Posterior vena cava (tissue), 2 donors: Measurements from ENCODE around the gene CEACAM16. TPM values are rescaled to one million over a fixed set of nuclear protein-coding genes. Genes with fewer than 3 reads are reported as not detected.
A peak's percentile ranks its signal among the peaks of the same experiment; 100 is the strongest.
"Not testable (repeated sequence)": the region's sequence is repeated elsewhere in the genome, so short reads cannot be mapped to it uniquely, and the experiment has no call there.

Source experiments
- DNase-seq: peaks from one replicate; pipeline ENCODE4 v3.0.0-alpha.2; 2020; ENCODE audit warnings: low spot score
- intact Hi-C, 2 donors: fragments of 100-400 bp; cut with DNase I; formaldehyde crosslinking; loops; one replicate each; pipeline versions ENCODE4 v1.14.1 to v1.14.2; 2022 to 2023
- total RNA-seq, 2 donors: library from RNA; stranded (reverse); fragmentation: NEBNext Ultra II Directional; extraction: Animal tissue kit (Norgen Biotek cat#: 25700); gene quantifications; one replicate each; pipeline ENCODE4 v1.2.1, GENCODE V29; 2021
- donor health status: DM: yes; HTN: yes; CAD: no.
- donor health status: DM: yes; HTN: yes; CAD: no.

The CEACAM16 gene
- total RNA-seq, 2 donors from 2014 or later = not detected

- no peak for DNase-seq
- intact Hi-C loops = no loop called here
These were observed 20.3 kb downstream of the CEACAM16 start for GRCh38 chr19:44719262-44719701.

DNA sequence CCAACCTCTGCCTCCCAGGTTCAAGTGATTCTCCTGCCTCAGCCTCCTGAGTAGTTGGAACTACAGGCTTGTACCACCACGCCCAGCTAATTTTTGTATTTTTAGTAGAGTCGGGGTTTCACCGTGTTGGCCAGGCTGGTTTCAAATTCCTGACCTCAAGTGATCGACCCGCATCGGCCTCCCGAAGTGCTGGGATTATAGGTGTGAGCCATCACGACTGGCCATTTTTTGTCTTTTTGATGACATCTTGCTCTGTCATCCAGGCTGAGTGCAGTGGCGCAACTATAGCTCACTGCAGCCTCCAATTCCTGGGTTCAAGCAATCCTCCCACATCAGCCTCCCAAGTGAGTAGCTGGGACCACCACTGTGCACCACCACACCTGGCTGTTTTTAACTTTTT, 21.4 kb downstream of the CEACAM16 start:
- intact Hi-C loops = not testable (repeated sequence)

GRCh38 chr19:44720945-44721344, 22.0 kb downstream of the CEACAM16 start:
- no peak for DNase-seq
- intact Hi-C loops = no loop called here

More for the DNA sequence above, 21.4 kb downstream of the CEACAM16 start:
- not testable (repeated sequence) for DNase-seq

DNA sequence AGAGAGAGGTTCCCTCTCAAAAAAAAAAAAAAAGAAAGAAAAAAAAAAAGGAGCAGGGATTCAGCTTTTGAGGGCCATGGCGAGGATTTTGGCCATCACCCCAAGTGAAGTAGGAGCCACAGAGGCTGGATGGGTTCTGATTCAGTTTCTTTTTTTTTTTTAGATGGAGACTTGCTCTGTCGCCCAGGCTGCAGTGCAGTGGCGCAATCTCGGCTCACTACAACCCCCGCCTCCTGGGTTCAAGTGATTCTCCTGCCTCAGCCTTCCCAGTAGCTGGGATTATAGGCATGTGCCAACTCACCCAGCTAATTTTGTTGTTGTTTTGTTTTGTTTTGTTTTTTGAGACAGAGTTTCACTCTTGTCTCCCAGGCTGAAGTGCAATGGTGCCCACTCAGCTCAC, 22.4 kb downstream of the CEACAM16 start:
- DNase-seq, intact Hi-C loops: not testable (repeated sequence)

GRCh38 chr19:44722131-44723121, 23.5 kb downstream of the CEACAM16 start:
- intact Hi-C loops = no loop called here
- no peak for DNase-seq

DNA sequence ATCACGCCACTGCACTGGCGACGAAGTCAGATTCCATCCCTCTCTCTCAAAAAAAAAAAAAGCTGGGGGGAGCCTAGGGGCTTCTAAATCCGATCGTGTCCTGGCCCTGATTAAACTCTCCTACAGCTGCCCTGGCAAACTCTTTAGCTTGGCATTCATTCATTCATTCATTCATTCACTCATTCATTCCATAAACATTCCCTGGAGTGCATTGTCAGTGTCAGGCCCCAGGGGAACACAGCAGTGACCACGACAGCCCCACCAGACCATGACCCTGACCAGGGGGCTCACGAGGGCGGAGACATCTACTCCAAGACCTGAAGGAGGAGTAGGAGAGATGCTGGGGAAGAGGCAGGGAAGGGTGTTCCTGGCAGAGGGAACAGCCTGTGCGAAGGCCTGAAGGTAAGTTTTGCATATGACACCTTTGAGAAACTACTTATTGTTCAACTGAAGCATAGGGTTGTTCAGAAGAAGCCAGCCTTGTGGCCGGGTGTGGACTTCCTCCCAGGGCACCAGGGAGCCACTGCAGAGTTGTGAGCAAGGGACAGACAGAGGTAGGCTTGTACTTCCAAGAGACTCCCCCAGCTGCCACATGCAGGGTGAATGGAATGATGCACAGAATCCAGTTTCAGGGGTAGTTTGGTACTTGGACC, 24.5 kb downstream of the CEACAM16 start:
- intact Hi-C loops = no loop called here

DNA sequence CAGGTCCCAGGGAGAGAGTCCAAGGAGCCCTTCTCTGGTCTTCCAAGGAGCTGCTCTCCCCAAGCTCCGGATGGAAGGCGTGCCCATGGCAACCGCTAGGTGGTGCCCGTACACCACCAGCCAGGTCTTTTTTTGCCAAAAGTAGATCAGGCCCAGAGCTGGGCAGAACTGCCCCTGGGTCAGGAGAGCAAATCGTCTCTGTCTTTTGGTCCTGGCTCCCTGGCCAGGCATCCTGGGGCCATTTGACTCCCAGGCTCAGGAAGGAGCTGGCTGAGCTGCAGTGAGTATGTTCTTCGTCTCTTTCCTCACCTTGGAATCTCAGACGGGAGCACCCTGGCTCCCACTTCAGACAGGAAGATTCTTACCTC, 25.0 kb downstream of the CEACAM16 start:
- DNase-seq = peak; percentile 95
- intact Hi-C loops = loop anchor here in 1 of 2 donors (1.0 kb wide), 1 partner anchor 46 kb away; no protein-coding TSS in a partner anchor

More for the DNA sequence above, 24.5 kb downstream of the CEACAM16 start:
- DNase-seq = no peak

GRCh38 chr19:44725251-44725650, 26.3 kb downstream of the CEACAM16 start:
- DNase-seq = no peak
- intact Hi-C loops = loop anchor here in 1 of 2 donors (5.0 kb wide), 1 partner anchor 47 kb away; no protein-coding TSS in a partner anchor

DNA sequence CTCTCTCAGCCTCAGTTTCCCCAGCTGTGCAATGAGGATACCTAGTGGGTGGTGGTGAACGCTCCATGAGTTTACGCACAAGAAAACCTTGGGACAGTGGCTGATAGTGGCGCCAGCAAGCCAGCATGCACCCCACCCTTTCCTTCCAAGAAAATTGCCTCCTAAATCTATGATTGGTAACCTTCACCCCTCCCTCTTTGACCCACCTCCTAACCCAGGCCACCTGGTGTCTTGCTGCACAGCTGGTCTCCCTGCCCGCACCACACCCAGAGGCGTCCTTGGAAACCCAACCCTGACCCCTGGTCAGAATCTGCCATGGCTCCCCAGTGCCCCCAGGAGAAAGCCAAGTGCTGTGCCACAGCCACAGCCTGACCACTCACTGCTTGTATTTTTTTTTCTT, 26.7 kb downstream of the CEACAM16 start:
- DNase-seq = no peak
- intact Hi-C loops = loop anchor here in 1 of 2 donors (5.0 kb wide), 1 partner anchor 47 kb away; no protein-coding TSS in a partner anchor

GRCh38 chr19:44726465-44726864, 27.5 kb downstream of the CEACAM16 start:
- intact Hi-C loops = loop anchor here in 1 of 2 donors (5.0 kb wide), 1 partner anchor 46 kb away; no protein-coding TSS in a partner anchor

GRCh38 chr19:44728178-44728577, 29.2 kb downstream of the CEACAM16 start:
- intact Hi-C loops = loop anchor here in 1 of 2 donors (5.0 kb wide), 1 partner anchor 44 kb away; no protein-coding TSS in a partner anchor

More at GRCh38 chr19:44726465-44726864, 27.5 kb downstream of the CEACAM16 start:
- no peak for DNase-seq

GRCh38 chr19:44729516-44730033, 30.6 kb downstream of the CEACAM16 start:
- DNase-seq = no peak
- intact Hi-C loops = loop anchor here in 1 of 2 donors (5.0 kb wide), 1 partner anchor 43 kb away; no protein-coding TSS in a partner anchor

More at GRCh38 chr19:44728178-44728577, 29.2 kb downstream of the CEACAM16 start:
- no peak for DNase-seq

GRCh38 chr19:44731081-44731480, 32.1 kb downstream of the CEACAM16 start:
- intact Hi-C loops = no loop called here
- DNase-seq = no peak

DNA sequence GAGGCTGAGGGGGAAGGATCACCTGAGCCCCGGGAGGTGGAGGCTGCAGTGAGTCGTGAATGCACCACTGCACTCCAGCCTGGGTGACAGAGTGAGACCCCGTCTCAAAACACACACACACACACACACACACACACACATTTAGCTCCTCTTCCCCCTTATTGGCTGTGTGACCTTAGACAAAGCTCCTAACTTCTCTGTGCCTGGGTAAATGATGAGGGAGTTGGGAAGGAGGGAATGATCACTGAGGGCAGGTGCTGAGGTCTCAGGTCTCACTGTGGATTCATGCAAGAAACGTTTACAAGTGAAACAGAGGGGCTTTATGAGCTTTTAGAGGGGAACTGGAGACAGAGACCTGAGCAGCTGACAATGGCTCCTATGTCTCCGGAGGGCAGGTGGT, 32.7 kb downstream of the CEACAM16 start:
- intact Hi-C loops = no loop called here

GRCh38 chr19:44732235-44733014, 33.5 kb downstream of the CEACAM16 start:
- intact Hi-C loops = no loop called here
- no peak for DNase-seq

More for the DNA sequence above, 32.7 kb downstream of the CEACAM16 start:
- DNase-seq = no peak

GRCh38 chr19:44734357-44734756, 35.4 kb downstream of the CEACAM16 start:
- no peak for DNase-seq
- intact Hi-C loops = no loop called here

- no peak for DNase-seq
- intact Hi-C loops = no loop called here
These were observed 36.1 kb downstream of the CEACAM16 start for GRCh38 chr19:44735011-44735410.

- DNase-seq = no peak
- intact Hi-C loops = no loop called here
These were observed 38.5 kb downstream of the CEACAM16 start for GRCh38 chr19:44737238-44738071.
